22Rv1 (cell line): ENCODE data around the gene FYN.

ENCODE experiments used
- H3K27ac ChIP-seq: fragments of 450-650 bp; 2 replicates; pipeline ENCODE4 v1.5.1; 2017
- ZFX ChIP-seq: fragments of 450-650 bp; IDR thresholded peaks from 2 replicates; pipeline ENCODE4 v1.6.1; 2017; ENCODE audit warnings: antibody characterized with exemption, borderline replicate concordance
- TF ChIP-seq, protein P1 (sequence below): fragments of 450-650 bp; IDR thresholded peaks from 2 replicates; pipeline ENCODE4 v1.5.1; 2017; ENCODE audit warnings: mild to moderate bottlenecking

The FYN gene

DNA sequence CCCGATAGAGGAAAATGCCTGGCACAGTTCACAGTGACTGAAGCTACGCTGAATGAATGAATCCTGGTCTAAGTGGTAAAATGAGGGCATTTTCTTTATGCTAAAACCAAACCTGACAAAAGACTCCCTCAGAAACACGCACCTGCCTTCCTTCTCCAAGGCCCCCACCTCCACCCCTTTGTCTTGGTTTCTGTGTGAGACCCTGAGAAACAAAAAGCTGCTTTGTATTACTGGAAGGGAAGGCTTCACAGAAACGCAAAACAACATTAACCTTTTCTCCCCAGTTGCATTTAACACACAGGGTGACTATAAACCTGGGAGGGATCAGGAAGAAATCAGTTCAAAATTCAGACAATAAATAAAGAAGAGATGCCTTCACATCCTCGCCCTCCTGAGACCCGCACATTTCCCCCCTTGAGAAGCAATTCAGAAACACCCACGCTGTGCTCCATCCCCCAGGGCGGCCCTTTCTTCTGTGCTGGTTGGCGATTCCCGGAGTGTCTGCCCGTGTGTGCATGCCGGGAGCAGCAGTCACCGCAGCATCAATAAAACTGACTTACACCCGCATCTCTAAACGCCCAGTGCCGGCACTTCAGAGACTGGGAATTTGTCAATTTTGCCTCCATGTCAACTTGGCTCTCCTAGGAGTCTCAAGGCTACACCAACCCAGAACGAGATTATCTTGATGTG, 200.3 kb downstream of the FYN start:
- no peak for TF ChIP-seq ZFX
- TF ChIP-seq, protein P1, sequence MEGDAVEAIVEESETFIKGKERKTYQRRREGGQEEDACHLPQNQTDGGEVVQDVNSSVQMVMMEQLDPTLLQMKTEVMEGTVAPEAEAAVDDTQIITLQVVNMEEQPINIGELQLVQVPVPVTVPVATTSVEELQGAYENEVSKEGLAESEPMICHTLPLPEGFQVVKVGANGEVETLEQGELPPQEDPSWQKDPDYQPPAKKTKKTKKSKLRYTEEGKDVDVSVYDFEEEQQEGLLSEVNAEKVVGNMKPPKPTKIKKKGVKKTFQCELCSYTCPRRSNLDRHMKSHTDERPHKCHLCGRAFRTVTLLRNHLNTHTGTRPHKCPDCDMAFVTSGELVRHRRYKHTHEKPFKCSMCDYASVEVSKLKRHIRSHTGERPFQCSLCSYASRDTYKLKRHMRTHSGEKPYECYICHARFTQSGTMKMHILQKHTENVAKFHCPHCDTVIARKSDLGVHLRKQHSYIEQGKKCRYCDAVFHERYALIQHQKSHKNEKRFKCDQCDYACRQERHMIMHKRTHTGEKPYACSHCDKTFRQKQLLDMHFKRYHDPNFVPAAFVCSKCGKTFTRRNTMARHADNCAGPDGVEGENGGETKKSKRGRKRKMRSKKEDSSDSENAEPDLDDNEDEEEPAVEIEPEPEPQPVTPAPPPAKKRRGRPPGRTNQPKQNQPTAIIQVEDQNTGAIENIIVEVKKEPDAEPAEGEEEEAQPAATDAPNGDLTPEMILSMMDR, result no peak

DNA sequence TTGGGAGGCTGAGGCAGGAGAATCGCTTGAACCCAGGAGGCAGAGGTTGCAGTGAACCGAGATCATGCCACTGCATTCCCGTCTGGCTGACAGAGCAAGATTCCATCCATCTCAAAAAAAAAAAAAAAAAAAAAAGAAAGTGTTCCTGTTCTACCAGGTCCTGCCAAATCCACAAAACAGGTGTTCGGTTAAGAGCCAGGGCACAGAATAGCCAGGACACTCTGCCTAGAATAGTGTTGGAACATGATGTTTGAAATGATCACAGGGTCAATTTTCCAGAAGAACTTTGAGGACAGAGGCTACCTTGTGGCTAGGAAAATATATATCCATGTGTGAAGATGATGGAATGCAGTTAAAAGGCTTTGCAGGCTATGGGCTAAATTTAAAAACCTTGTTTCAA, 203.9 kb downstream of the FYN start:
- no peak for TF ChIP-seq ZFX
- TF ChIP-seq, protein P1, result no peak
- H3K27ac ChIP-seq, result no peak overlapping the region

More for the DNA sequence above, 200.3 kb downstream of the FYN start:
- H3K27ac ChIP-seq, result no peak overlapping the region

DNA sequence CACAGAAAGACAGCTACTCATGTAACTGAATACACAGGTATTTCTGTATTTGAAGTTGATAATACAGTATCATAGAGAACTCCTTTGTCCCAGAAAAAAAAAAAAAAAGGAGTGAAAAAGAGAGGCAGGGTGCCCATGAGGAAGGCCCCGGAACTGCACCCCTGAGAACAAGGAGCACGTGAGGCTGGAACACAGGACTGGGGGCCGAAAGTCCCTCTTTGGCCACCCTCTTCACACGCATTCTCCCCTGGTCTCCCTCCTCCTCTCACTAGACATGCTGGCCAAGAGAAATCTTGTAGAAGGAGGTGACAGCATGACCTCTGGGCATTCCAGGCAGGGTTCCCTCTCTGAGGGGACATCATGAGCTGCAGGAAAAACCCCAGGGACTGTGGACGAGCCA, 204.8 kb downstream of the FYN start:
- TF ChIP-seq ZFX, result no peak
- TF ChIP-seq, protein P1, result no peak
- no peak overlapping the region for H3K27ac ChIP-seq

DNA sequence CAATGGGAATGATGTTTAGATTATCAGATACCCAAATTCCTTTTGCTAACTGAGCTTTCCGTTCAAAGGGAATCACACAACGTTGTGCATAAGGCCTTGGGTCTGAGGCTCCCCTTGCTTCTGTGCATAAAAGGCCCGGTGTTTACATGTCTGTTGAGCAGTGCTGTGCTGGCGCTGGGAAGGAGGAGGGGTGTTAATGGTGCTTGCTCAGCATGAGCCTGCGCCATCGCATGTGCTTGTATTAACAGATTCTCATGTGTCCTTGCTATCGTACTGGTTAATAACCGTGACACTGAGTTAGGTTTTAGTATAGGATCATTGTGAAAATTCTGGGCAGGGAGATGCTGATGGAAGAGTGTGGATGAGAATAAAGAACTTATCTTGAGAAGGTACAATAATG, 205.3 kb downstream of the FYN start:
- H3K27ac ChIP-seq, result no peak overlapping the region
- TF ChIP-seq, protein P1, result no peak
- TF ChIP-seq ZFX, result no peak

DNA sequence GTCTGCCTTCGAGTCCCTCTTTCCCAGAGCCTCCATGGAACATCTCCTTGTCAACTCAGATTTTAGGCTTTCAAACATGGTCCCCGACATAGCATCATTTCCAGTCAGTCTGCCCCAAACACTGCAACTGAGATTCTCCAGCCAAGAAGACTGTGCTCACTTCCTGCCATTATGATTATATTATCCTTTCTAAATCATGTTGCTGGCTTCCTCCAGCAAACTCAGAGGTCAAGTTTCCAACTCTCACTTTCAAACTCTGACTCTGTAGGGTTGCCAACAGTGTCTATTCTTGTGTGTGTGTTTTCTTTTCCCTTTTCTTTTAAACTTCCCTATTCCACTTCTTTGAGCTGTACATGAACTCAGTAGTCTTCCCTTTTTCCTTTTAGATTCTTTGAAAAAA, 206.4 kb downstream of the FYN start:
- TF ChIP-seq ZFX, result no peak
- TF ChIP-seq, protein P1, result no peak
- no peak overlapping the region for H3K27ac ChIP-seq

DNA sequence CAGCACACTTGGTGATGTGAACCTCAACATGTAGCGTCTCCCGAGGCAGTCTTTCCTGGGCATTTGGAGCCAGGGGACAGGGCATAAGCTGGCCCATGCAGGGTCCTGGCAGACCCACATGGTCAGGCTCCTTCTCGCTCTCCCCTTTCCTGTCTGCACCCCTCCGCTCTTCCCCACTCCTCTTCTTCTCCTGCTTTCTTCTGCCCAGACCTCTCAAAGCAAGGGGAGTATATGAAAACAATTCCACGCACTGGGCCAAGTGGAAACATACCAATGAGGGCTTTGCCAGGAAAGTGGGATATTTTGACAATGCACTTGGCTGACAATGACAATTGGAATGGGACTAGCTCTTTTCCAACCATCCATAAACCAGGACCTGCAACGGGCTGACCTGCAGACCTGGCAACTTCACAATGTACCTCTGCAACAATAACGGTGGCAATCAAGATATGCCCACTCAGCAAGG, 208.7 kb downstream of the FYN start:
- TF ChIP-seq ZFX, result no peak
- TF ChIP-seq, protein P1, result no peak
- H3K27ac ChIP-seq, result no peak overlapping the region

DNA sequence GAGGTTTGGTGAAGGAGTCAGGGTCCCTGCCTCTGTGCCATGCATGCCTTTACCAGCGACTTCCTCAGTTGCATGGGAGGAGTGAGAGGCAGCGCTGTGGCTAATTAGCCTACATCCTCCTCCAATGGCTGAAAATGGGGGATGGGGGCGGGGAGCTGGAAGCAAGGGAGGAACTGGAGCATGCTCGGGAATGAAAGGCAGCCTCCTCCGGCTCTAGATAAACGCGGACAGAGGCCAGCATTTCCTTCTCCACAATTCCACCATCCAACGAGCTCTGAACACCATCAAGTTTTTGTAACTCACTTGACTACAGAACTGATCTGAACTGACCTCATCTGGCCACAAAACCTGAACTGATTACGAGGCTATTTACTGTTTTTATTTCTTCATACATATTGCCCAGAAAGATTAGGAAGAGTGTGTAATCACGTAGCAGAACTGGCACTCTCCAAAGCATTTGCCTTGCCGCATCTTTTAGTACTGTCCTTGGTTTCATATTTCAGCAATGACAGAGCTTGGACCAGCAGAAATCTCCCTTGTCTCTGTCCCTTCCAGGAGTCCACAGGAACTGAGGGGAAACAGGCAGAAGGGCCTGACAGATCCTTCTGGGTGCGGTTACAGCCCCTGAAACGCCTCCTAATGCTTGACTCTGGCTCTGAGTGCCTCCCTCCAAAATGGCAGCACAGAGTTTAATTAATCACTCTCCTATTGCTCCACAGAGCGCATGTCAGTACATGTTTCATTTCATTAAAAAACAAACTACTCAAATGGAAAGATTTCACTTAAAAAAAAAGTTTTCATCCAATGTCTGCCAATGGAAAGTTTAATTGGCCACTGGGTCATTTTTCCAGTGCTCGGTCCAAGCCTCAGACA, 209.3 kb downstream of the FYN start:
- no peak for TF ChIP-seq ZFX
- TF ChIP-seq, protein P1, result no peak
- peak overlapping the region; percentile 23 for H3K27ac ChIP-seq
